Measurements from ENCODE around the gene HLA-DQB2. TPM values are rescaled to one million over a fixed set of nuclear protein-coding genes. Genes with fewer than 3 reads are reported as not detected.

The HLA-DQB2 gene
- total and polyA plus RNA-seq, 2 of the 8 experiments (the other 6 are each of a cell fraction or from before 2014, with no cell fraction given) = not detected

DNA sequence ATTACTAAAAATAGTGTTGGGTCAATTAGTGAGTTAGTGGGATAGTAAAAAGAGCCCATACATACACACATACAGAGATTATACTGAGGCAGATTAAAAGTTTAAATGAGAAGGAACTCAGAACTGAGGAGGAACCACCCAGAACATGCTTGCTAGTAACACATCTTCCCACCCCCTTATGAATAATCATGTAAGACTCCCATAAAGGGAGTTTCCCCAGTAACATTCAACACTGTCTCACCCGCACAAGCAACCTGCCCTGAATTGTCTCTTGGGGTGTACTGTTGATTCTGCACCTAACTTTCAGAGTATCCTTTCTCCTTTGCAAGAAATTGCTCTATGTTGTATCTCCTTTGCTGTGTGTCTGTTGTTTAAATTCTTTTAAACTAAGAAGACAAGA lies 11.1 kb upstream of the HLA-DQB2 start (continued):
- TF ChIP-seq, protein P1, sequence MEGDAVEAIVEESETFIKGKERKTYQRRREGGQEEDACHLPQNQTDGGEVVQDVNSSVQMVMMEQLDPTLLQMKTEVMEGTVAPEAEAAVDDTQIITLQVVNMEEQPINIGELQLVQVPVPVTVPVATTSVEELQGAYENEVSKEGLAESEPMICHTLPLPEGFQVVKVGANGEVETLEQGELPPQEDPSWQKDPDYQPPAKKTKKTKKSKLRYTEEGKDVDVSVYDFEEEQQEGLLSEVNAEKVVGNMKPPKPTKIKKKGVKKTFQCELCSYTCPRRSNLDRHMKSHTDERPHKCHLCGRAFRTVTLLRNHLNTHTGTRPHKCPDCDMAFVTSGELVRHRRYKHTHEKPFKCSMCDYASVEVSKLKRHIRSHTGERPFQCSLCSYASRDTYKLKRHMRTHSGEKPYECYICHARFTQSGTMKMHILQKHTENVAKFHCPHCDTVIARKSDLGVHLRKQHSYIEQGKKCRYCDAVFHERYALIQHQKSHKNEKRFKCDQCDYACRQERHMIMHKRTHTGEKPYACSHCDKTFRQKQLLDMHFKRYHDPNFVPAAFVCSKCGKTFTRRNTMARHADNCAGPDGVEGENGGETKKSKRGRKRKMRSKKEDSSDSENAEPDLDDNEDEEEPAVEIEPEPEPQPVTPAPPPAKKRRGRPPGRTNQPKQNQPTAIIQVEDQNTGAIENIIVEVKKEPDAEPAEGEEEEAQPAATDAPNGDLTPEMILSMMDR (IDR thresholded peaks at IDR 0.05; ENCODE audit: control extremely low read depth in 1 of 3, insufficient read depth in 1 of 3, low read depth in 1 of 3, low read length in 3 of 3) = no peak
